HG03442 (cell line): ENCODE data around the gene TIAM2.

Experiments
- ATAC-seq: cut with Tn5 transposase; IDR thresholded peaks from one replicate; pipeline ENCODE4 v1.9.1; 2021; ENCODE audit warnings: mild to moderate bottlenecking, moderate library complexity; ENCODE audit not compliant: unreplicated experiment

The TIAM2 gene

DNA sequence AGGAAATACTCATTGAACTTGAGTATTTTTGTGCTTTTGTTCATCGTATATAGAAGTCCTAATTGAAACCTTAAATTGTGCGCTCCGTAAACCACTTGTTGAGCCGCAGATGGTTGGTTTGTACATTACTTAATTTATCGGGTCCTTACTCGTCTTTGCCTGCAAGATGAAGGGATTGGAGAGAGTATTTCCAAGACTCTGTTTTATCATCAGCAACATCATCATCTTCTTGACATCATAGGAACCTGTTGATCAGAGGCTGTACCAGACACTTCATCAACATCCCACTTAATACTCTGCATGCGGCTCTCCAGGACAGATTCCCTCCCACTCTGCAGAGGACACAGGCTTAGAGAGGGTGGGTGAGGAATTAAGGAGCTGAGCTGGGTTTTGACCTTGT, 28.6 kb downstream of the TIAM2 start:
- no peak for ATAC-seq

DNA sequence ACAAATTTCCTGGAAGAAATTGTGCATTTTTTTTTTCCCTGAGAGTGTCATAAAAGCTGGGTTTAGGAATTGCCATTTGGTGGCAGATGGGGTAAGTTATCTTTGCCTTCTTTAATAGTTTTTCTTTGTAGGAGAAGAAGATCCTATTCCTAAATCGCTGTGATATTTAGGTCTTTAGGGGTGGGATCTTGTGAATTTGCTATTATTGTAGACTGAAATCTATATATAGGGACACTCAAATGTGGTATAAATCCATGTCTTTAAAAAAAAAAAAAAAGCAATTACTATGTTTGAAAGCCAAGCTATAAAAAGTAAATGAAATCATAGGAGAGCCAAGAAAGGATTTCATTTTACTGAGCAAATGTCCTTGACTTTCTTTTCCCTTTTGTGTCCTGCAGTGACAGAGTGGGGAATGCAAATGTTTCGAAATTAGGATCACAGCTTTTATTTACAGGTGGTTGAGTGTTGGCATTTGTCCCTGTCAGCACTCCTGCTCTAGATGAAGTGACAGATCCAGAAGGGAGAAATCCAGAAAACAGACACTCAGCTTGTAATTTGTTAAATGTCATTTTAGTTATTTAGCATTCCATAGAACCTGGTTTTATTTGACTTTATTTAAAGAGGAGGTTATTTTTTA, 29.4 kb downstream of the TIAM2 start:
- ATAC-seq: no peak

DNA sequence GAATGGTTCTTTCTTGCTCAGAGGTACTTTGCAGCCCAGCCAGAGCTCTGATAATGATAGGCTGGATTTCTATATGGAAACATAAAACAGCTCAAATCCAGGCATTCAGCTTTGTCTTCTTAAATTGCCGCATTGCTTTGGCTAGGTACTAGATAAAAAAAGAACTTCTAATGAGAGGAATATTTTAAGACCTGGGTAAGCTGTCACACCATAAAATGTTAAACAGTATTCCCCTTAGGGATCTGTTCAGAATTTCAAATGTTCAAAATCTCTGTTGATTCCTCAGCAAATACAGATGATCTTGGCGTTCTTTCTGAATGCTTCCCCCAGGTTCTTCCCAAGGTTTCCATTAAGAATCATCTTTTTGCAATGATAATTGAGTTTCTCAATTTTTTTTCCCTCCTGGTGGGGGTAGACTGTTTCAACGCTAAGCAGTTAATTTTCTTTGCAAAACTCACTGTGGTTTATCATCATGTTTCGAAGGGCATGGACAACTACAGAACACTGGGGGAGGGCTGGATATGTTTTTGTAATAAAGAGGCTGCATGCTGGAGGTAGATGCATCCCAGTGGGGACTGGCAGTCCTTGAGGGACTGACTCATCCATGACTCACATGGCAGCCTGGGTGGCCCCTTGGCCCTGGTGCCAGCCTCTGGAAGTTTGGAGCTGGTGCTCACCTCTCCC, 31.0 kb downstream of the TIAM2 start:
- ATAC-seq: no peak

DNA sequence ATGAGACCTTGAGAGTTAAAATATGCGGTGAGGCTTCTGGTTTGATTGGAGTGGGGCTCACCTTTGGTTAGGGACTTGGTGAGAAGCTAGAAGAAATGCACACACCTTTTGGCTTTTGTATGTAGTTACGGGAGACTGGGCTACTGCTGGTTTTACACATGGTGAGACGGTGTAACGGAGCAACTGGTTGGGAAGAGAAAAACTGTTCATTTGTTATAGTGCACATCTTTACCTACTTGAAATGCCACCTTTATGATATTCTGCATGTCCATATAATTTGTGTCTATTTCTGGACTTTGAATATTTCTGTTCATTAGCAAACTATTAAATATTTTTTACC, 31.6 kb downstream of the TIAM2 start:
- ATAC-seq: no peak

DNA sequence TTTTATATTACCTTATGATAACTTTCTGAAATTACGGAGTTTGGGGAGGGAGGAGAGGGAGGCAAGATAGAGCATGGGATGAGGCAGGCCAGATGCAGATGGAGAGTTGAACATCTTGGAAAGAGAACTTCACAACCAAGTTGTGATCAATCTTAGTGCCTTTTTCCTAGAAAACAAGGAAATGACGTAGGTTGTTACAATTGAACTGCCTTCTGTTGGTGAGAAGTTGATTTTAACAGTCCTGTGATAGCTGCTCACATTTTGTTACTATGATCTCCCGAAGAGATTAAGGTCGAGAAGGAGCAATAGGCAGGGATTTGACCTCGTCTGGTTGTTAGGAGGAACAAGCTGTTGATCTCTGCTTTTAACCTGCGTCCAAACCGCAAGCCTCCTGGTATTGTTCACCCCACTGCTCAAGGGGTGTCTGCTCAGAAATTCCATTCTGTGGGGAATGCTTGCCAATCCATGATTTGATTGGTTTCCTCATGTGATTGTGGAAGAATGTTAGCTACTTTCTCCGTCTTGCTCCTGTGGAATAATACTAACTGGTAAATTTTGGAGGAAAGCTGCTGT, 35.1 kb downstream of the TIAM2 start:
- no peak for ATAC-seq

DNA sequence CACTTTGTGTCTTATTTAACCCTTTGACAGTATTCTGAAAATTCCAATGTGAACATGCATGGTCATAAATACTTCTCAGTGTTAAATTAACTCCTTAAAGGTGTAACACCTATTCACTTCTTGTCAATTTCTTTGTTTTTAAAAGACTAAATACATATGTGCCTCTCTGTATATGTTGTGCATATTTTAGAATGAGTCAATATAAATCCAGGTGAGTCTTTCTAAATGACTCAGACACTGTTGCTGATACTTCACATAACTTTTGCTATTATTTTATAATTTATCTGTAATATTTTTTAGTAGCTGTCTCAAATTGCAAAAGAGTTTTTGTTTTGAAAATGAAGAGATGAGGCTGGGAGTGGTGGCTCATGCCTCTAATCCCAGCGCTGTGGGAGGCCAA, 36.0 kb downstream of the TIAM2 start:
- ATAC-seq: no peak

DNA sequence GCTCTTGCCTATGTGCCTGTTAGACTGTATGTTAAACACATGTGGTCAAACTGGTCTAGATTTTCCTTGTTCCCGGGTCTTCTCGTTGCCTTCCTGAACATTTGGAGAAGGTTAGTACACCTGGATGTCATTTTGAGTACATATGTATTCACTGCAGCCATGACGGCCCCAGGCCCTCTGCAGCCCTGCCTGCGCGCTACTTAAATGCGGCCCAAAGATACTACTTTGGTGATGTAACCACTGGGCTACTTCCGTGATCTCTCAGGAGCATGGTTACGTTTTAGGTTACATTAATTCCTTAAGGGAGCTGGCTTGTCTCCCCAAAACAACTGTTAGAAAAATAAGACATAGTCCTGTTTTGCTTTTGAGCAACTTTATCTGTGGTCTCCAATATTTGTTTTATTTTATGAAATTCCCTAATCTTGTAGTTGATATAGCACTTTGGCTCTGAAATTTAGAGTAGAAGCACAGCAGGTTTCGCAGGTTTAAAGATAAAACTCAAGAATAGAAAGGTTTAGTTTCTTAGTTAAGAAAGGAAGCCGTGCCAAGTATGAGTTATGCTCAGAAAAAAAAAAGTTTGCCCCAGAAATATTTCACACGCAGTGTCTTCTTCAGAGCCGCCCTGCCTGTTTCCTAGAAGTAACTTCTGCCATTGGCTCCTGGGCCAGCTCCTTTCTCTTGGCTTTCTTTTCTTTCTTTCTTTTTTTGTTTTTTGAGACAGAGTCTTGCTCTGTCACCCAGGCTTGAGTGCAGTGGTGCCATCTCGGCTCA, 38.1 kb downstream of the TIAM2 start:
- no peak for ATAC-seq

DNA sequence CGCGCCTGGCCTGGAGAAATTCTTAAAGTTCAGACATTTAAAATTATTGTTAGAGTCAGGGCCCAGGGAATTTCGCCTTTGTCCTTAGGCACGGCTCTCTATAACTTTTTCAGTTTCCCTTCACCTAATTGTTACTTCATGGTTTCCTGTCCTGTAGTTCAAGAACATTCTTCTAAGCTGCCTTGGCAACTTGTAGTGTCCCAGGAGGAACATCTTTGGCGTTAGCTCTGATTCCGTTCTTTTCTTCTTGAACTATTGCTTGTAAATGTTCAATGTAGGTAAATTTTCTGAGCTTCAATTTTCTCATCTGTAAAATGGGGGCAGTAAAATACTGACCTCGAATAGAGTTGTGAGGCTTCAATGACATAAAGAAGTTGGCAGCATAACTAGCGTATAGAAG, 41.8 kb downstream of the TIAM2 start:
- no peak for ATAC-seq

DNA sequence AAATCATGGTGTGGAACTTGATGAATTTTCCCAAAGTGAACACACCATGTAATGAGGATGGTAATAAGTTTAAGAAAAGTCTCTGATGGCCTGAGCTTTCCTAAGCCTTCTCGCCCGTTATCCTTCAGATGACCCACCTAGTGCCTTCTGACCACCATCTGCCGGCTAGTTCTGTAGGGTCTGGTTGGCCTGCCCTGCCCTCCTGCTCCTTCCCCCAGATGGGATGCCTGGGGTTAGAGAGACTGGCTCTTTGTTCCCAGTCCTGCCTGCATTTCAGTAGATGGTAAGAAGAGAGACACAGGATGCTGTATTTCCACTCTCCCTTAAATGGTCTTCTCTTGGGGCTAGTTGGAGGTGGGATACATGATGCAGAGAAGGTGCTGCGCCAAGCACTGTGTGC, 43.0 kb downstream of the TIAM2 start:
- ATAC-seq: no peak

DNA sequence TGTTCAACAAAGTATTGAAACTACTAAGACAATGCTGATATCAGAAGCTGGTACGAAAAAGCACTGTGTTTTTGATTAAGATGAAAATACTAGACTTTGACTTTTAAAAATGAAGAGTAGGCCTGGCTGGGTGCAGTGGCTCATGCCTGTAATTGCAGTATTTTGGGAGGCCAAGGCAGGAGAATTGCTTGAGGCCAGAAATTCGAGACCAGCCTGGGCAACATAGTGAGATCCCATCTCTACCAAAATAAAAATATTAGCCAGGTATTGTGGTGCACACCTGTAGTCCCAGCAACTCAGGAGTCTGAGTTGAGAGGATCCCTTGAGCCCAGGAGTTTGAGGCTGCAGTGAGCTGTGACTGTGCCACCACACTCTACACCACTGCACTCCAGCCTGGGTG, 43.4 kb downstream of the TIAM2 start:
- no peak for ATAC-seq

DNA sequence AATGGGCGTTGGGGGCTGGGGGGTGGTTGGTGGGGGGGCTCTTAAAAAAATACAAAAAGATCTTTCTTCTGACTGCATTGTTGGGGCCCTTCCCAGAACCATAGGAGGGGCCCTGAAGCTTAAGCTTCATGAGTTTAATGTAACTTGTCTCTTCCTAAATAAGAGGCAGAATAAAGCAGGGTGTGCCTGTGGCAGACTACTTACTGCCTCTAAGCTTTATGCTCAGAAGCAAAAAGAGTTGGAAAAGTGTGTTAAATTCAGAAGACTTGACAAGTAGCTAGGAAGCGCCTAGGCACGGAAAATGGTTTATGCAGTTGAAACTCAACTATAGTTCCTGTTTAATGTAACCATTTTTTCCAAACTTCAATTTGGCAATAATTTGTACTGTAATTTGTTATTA, 44.5 kb downstream of the TIAM2 start:
- no peak for ATAC-seq

DNA sequence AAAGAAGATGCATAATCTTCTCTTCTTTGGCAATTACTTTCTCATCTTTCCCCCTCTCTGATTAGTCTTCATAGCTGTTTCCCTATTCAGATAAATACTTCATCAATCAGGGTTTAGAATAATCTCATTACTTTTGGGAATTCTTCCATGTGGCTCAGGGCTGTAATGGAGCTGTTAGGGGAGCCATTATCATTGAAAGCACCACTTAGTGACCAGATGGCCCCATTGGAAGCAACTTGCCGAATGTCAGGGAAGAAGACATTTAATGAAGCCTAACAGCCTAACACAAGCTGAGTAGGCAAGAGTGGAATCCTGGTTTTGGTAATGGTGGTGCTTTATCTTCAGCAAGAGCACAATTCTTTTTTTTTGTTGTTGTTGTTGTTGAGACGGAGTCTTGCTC, 45.0 kb downstream of the TIAM2 start:
- no peak for ATAC-seq

DNA sequence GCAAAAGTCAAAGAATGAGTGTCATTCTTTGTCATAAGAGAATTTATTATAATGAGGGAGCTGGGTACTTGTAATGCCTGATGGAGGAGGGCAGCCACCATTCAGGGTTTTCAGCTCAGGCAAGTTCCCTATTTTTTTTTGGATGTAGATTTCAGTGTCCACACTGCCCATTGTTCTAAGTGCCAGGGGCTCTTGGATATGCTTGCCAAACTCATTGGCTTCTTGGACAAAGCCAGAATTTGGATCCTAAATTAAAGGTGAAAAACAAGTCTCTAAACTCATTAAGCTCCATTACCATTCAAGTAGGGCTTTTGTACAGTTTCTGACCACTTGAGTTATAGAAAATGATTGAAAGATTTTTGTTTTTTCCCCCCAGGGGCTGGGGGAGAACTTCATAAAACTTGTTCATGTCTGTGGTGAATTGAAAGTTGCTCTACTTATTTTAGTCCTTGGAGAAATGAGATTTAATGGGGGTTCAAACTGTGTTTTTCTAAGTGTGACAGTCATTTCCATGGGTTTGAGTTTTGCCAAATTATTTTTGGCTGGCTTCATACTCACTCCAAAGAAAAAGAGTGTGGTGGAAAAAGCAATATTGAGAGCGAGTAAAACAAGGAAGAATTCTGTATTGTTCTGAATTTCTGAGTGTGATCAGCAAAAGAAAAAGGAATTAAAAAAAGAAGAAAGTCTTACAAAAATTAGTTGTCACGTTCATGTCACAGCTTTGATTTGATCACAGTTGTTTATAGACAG, 46.0 kb downstream of the TIAM2 start:
- ATAC-seq: no peak

DNA sequence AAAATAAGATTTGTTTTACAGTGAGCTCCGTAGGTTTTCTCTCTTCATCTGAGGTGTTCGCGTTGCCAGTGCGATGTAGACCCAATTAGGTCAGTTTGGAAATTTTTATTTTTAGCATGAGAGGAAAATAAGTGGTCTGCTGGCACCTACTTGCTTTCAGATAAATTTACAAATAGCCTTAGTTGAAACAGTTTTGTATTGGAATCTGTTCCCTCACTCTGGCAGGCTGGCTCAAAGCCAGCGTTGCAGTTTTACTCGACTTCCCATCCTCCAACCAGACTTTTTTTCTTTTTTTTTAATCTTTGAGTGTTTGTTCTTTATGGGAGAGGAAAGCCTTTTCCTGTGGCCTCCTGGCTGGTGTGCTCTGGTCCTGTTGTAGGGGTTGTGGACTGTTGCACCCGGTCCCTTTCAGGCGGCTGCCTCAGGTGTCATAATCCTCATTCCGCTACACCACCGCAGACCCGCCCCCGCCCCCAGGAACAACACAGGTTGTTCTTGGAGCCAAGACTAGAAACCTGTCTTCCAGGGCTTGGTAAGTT, 46.7 kb downstream of the TIAM2 start:
- ATAC-seq: no peak

DNA sequence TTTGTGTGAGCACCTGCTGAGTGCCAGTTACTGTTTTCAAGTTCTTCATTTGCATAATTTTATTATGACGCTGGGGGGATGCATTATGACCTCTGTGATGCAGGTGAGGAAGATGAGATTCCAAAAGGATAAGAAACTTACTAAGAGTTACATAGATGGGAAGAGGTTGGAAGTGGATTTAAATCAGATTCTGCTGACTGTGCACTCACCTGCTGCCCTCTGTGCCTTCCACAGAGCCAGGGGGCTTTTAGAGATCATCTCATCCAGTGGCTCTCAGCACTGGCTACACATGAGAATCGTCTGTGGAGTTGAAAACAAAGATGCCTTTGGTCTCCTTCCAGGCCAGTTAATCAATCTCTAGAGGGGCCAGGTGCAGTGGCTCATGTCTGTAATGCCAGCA, 47.9 kb downstream of the TIAM2 start:
- no peak for ATAC-seq

DNA sequence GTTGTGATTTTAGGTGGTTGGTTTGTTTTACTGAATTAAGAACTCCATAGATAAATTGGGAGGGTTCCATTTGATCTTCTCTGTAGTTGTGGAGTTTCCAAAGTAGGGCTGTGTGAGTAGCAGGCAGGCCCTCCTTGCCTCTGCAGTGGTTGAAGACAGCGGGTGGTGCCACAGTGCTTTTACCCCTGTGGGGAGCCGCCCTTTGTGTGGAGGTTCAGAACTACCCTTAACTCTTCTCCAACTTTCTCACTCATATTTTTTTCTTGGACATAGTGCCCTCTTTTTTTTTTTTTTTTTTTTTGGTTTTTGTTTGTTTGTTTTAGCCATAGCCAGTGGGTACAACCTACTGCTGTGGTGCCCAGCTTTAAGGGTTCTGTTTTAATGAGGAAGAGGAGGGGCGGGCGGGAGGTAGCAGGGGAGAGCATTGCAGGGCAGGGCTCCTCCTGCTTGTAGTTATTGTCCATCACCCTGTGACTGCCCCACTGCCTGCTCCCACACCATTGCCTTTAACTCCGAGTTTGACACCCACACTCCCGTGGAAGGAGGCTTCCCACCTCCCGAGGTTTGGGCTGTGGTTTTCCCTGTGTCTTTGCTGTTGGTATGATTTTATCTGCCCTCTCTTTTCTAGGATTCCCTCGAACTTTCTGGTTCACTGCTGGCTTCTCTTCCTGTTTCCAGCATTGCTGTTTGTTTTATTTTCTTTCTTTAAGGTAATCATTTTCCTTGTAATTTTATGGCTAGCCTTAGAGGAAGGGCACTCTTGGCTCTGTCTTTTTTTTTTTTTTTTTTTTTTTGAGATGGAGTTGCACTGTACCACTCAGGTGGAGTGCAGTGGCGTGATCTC, 50.7 kb downstream of the TIAM2 start:
- no peak for ATAC-seq

DNA sequence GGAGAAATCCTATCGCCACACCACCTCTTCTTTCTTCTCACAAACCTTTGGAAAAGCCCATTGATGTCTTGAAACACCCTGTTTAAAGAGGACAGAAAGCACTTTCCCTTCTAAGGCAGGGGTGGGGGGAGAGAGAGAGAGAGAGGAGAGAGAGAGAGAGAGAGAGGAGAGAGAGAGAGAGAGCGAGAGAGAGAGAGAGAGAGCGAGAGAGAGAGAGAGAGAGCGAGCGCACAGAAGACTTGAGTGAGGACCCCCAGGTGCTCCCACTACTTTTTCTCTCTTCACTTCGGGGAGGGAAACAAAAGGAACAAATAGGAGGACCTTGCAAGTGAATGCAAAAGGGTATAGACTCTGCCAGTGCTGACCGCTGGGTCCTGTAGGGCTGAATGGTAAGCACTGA, 52.4 kb downstream of the TIAM2 start:
- ATAC-seq: no peak

DNA sequence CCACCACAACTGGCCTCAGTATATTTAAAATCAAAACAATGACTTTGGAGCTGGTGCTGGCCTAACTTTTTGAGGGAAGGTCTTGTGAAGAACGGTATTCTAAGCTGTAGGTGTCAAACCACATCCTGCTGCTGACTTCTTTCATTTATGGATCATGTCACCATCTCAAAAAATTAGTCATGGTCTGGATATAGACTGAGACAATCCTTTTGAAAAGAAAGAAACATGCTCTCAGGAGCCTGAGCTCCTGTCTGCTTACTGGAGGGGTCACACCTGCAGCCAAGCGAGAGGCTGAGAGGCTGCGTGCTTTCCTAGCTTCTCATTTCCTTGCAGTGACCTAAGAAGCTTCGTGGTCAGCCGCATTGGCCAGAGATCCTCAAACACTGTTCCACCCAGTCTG, 55.2 kb downstream of the TIAM2 start:
- peak; percentile 97 for ATAC-seq

DNA sequence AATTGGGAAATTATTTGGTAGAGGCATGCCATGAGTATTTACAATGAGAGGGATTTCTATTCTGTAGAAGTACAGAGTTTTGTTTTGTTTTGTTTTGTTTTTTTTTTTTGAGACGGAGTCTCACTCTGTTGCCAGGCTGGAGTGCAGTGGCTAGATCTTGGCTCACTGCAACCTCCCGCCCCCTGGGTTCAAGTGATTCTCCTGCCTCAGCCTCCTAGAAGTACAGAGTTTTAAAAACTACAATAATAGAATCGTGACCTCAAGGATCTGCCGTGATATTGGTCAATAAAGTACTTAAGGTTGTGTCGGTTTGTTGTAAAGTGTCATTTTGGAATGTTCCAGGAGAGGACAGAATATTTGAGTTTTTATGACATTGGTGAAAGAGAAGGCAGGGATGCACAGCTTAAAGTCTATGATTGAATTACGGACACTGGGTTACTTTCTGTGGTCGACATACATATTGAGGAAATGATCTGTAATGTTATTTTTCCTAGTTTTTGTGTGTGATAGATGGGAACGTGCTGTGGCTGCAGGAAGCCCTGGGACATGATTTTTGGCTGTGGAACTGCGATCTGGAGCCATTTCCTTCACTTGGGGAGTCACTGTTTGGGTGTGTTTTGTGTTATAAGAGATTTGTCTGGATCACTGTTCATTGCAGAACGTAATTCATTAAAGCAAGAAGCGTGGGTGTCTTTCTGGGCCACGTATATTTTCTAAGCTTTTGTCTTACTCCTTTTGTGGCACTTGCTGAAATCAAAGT, 59.6 kb downstream of the TIAM2 start:
- ATAC-seq: no peak
